Measurements from ENCODE around the gene SCFD2. TPM values are rescaled to one million over a fixed set of nuclear protein-coding genes. Genes with fewer than 3 reads are reported as not detected.
A peak's percentile ranks its signal among the peaks of the same experiment; 100 is the strongest.

Gene SCFD2
- total and polyA plus RNA-seq, 9 donors: 9.4 to 14.8 (median 11.3) TPM

GRCh38 chr4:53089936-53090729, 275.7 kb downstream of the SCFD2 start:
- peak; percentile 96 for DNase-seq
- Histone ChIP-seq H3K36me3 (ENCODE audit: control insufficient read depth, insufficient read depth, low read length) (no peaks in the 10 kb centered on the region), H3K27ac (ENCODE audit: low read length) (peak overlapping the region; percentile 72), H3K4me3 (ENCODE audit: low read length) (no peak overlapping the region), H3K4me1 (ENCODE audit: control insufficient read depth, insufficient read depth, low read length) (peaks cover 3% of the 10 kb centered on the region), H3K9me3 (replicated peaks; ENCODE audit: control insufficient read depth, low read depth, low read length) (peaks cover 4% of the 10 kb centered on the region), H3K27me3 (ENCODE audit: control insufficient read depth, insufficient read depth, low read length) (no peaks in the 10 kb centered on the region)

GRCh38 chr4:53088152-53088551, 277.7 kb downstream of the SCFD2 start:
- Histone ChIP-seq H3K4me1 (ENCODE audit: control insufficient read depth, insufficient read depth, low read length) (peaks cover 3% of the 10 kb centered on the region), H3K9me3 (replicated peaks; ENCODE audit: control insufficient read depth, low read depth, low read length) (peaks cover 12% of the 10 kb centered on the region), H3K36me3 (ENCODE audit: control insufficient read depth, insufficient read depth, low read length) (no peaks in the 10 kb centered on the region), H3K4me3 (ENCODE audit: low read length) (no peak overlapping the region), H3K27ac (ENCODE audit: low read length) (peak overlapping the region; percentile 20), H3K27me3 (ENCODE audit: control insufficient read depth, insufficient read depth, low read length) (no peaks in the 10 kb centered on the region)
- peak; percentile 40 for DNase-seq
- WGBS (ENCODE audit: insufficient coverage): no CpG with 5 or more reads among the region's 1 CpG

DNA sequence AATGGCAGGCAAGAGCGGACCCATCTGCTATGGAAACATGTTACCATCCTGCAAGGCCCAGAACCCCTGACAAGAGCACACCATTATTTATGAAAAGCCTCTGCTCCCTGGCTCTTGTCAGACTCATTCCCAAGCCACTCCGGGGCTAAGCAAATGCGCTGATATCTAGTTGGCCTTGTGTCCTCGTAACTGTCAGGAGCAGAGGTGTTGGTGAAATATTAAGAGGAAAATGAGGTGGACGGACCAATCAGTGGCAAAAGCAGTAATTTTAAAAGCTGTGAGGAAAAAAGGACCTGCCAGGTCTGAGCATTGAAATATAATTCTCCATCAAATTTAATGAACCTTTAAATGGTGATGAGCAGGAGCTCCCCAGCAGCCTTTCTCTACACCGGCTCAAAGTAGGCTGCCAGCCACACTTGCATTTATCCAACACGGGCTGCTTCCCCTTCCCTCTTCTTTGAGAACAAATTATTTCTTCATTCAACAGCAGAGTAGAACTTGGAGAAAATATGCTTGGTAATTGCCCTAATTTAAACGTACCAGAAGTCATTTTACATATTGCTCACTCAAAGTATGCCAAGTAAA, 289.4 kb downstream of the SCFD2 start:
- 52% methylated on average over 3 of the region's 8 CpGs for WGBS (ENCODE audit: insufficient coverage)
- no peaks in the 10 kb centered on the region for H3K36me3 ChIP-seq (ENCODE audit: control insufficient read depth, insufficient read depth, low read length)
- DNase-seq: no peak

DNA sequence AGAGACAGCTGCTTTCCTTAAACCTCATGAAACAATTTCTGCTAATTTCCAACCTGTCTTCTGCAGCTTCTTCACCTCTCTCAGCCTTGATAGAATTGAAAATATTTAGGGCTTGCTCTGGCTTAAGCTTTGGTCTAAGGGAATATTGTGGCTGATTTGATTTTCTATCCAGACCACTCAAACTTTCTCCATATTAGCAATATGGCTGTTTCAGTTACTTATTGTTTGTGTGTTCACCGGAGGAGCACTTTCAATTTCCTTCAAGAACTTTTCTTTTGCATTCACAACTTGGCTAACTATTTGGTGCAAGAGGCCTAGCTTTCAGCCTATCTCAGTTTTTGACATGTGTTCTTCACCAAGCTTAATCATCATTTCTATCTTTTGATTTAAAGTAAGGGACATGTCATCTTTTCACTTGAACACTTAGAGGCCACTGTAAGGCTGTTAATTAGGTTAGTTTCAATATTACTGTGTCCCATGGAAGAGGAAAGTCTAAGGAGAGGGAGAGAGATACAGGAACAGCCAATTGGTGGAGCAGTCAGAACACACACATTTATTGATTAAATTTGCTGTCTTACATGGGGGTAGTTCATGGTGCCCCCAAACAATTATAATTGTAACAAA, 290.6 kb downstream of the SCFD2 start:
- Histone ChIP-seq H3K9me3 (replicated peaks; ENCODE audit: control insufficient read depth, low read depth, low read length) (no peaks in the 10 kb centered on the region), H3K4me1 (ENCODE audit: control insufficient read depth, insufficient read depth, low read length) (no peaks in the 10 kb centered on the region), H3K36me3 (ENCODE audit: control insufficient read depth, insufficient read depth, low read length) (no peaks in the 10 kb centered on the region), H3K27ac (ENCODE audit: low read length) (no peak overlapping the region), H3K27me3 (ENCODE audit: control insufficient read depth, insufficient read depth, low read length) (no peaks in the 10 kb centered on the region), H3K4me3 (ENCODE audit: low read length) (no peak overlapping the region)
- WGBS (ENCODE audit: insufficient coverage): no CpG with 5 or more reads among the region's 1 CpG
- DNase-seq: no peak

More for the DNA sequence above, 289.4 kb downstream of the SCFD2 start:
- Histone ChIP-seq H3K9me3 (replicated peaks; ENCODE audit: control insufficient read depth, low read depth, low read length) (no peaks in the 10 kb centered on the region), H3K27ac (ENCODE audit: low read length) (no peak overlapping the region), H3K27me3 (ENCODE audit: control insufficient read depth, insufficient read depth, low read length) (no peaks in the 10 kb centered on the region), H3K4me1 (ENCODE audit: control insufficient read depth, insufficient read depth, low read length) (no peaks in the 10 kb centered on the region), H3K4me3 (ENCODE audit: low read length) (no peak overlapping the region)

DNA sequence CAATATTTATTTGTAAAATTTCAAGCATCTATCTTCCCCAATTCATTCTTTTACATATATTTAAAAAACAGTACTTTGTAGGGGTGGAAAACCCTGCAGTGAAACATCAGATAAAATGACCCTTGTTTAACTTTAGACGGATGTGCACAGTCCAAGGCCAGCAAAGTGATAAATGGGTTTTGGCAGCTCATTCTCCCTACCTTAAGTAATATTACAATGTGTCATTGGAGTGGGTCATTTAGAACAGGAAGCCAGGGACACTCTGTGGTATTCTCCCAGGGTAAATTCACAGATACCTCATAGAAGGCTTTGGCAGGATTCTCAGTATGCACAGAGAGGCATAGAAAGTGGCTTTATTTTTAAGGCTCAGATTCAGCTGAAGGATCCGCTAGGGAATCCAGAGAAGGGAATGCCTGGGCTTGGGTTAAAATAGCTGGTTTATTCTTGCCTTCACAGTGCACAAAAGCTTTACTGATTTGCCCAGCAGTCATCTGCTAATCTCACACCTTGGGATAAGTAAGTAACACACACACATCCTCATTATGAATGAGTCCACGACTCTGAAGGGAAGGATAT, 297.0 kb downstream of the SCFD2 start:
- no peaks in the 10 kb centered on the region for H3K36me3 ChIP-seq (ENCODE audit: control insufficient read depth, insufficient read depth, low read length)
- no peaks in the 10 kb centered on the region for H3K4me1 ChIP-seq (ENCODE audit: control insufficient read depth, insufficient read depth, low read length)
- DNase-seq: no peak
- no peak overlapping the region for H3K27ac ChIP-seq (ENCODE audit: low read length)
- H3K27me3 ChIP-seq (ENCODE audit: control insufficient read depth, insufficient read depth, low read length): no peaks in the 10 kb centered on the region
- no peaks in the 10 kb centered on the region for H3K9me3 ChIP-seq (replicated peaks; ENCODE audit: control insufficient read depth, low read depth, low read length)
- WGBS (ENCODE audit: insufficient coverage): no CpG with 5 or more reads among the region's 3 CpGs
- no peak overlapping the region for H3K4me3 ChIP-seq (ENCODE audit: low read length)

GRCh38 chr4:53067125-53067802, 298.6 kb downstream of the SCFD2 start:
- DNase-seq: no peak
- 60% methylated on average over 1 of the region's 2 CpGs for WGBS (ENCODE audit: insufficient coverage)
- H3K27ac ChIP-seq (ENCODE audit: low read length): no peak overlapping the region
- no peaks in the 10 kb centered on the region for H3K36me3 ChIP-seq (ENCODE audit: control insufficient read depth, insufficient read depth, low read length)
- no peaks in the 10 kb centered on the region for H3K4me1 ChIP-seq (ENCODE audit: control insufficient read depth, insufficient read depth, low read length)
- no peaks in the 10 kb centered on the region for H3K9me3 ChIP-seq (replicated peaks; ENCODE audit: control insufficient read depth, low read depth, low read length)
- no peak overlapping the region for H3K4me3 ChIP-seq (ENCODE audit: low read length)
- no peaks in the 10 kb centered on the region for H3K27me3 ChIP-seq (ENCODE audit: control insufficient read depth, insufficient read depth, low read length)

- Histone ChIP-seq H3K9me3 (replicated peaks; ENCODE audit: control insufficient read depth, low read depth, low read length) (no peaks in the 10 kb centered on the region), H3K27ac (ENCODE audit: low read length) (no peak overlapping the region), H3K4me1 (ENCODE audit: control insufficient read depth, insufficient read depth, low read length) (no peaks in the 10 kb centered on the region), H3K36me3 (ENCODE audit: control insufficient read depth, insufficient read depth, low read length) (no peaks in the 10 kb centered on the region), H3K4me3 (ENCODE audit: low read length) (no peak overlapping the region), H3K27me3 (ENCODE audit: control insufficient read depth, insufficient read depth, low read length) (no peaks in the 10 kb centered on the region)
- no CpG with 5 or more reads among the region's 1 CpG for WGBS (ENCODE audit: insufficient coverage)
- DNase-seq: no peak
Observed at GRCh38 chr4:53066155-53066554, 299.7 kb downstream of the SCFD2 start.

- no peaks in the 10 kb centered on the region for H3K27me3 ChIP-seq (ENCODE audit: control insufficient read depth, insufficient read depth, low read length)
- H3K4me3 ChIP-seq (ENCODE audit: low read length): no peak overlapping the region
- no peaks in the 10 kb centered on the region for H3K4me1 ChIP-seq (ENCODE audit: control insufficient read depth, insufficient read depth, low read length)
- no peaks in the 10 kb centered on the region for H3K36me3 ChIP-seq (ENCODE audit: control insufficient read depth, insufficient read depth, low read length)
- H3K27ac ChIP-seq (ENCODE audit: low read length): no peak overlapping the region
- H3K9me3 ChIP-seq (replicated peaks; ENCODE audit: control insufficient read depth, low read depth, low read length): no peaks in the 10 kb centered on the region
- no CpG with 5 or more reads among the region's 1 CpG for WGBS (ENCODE audit: insufficient coverage)
- DNase-seq: no peak
Observed at GRCh38 chr4:53064609-53065008, 301.3 kb downstream of the SCFD2 start.

DNA sequence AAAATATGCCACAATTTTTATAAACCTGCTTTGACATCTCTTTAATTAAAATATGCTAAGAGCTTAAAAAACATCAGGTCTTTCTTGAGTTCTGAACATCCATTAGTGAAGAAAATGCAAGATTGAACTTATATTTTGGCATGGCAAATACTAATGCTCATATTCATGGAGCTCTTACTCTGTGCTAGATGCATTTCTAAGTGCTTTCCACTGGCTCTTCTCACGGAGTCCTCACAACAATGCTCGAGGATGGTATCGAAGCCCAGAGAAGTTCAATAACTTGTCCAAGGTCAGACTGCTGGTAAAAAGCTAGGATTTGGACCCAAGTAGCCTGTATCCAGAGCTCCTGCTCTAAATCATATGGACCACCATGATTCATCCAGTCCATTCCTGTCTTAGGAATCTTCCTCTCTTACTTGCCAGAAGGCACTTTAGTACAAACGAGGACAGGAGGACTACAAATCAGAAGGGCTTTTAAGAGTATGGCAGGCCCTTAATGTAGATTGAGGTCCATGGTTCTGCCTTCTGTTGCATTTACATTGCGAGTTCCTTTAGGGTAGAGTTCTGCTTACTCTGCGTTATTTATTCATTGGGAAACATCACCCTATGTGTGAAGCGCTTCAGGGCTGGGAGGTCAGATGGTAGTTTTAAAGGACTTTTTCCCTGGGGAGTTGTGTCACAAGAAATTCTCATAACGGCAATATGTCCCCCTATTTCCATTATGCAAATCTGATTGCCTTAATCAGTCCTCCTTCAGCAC, 304.6 kb downstream of the SCFD2 start:
- 97% methylated on average over 7 of the region's 8 CpGs for WGBS (ENCODE audit: insufficient coverage)
- H3K4me1 ChIP-seq (ENCODE audit: control insufficient read depth, insufficient read depth, low read length): no peaks in the 10 kb centered on the region
- no peaks in the 10 kb centered on the region for H3K27me3 ChIP-seq (ENCODE audit: control insufficient read depth, insufficient read depth, low read length)
- no peaks in the 10 kb centered on the region for H3K36me3 ChIP-seq (ENCODE audit: control insufficient read depth, insufficient read depth, low read length)
- DNase-seq: no peak
- H3K9me3 ChIP-seq (replicated peaks; ENCODE audit: control insufficient read depth, low read depth, low read length): no peaks in the 10 kb centered on the region
- H3K4me3 ChIP-seq (ENCODE audit: low read length): no peak overlapping the region
- no peak overlapping the region for H3K27ac ChIP-seq (ENCODE audit: low read length)

Measured in muscle of leg (tissue), 11 donors.